GM12865 (cell line): ENCODE results near the gene GRM4.

ENCODE experiments used
- DNase-seq: peaks from one replicate; pipeline ENCODE4 v3.0.0; 2010; ENCODE audit warnings: low read depth
- H3K4me3 ChIP-seq: 2 replicates; pipeline ENCODE4 v1.5.1; 2011; ENCODE audit warnings: mild to moderate bottlenecking, low read depth, low read length, control low read depth
- TF ChIP-seq, protein P1 (sequence below): IDR thresholded peaks from 2 replicates; pipeline ENCODE4 v1.5.1; 2011; ENCODE audit warnings: low read length, control low read depth, low read depth, inconsistent platforms; ENCODE audit not compliant: insufficient read depth; ENCODE audit errors: missing control alignments

GRM4 gene

DNA sequence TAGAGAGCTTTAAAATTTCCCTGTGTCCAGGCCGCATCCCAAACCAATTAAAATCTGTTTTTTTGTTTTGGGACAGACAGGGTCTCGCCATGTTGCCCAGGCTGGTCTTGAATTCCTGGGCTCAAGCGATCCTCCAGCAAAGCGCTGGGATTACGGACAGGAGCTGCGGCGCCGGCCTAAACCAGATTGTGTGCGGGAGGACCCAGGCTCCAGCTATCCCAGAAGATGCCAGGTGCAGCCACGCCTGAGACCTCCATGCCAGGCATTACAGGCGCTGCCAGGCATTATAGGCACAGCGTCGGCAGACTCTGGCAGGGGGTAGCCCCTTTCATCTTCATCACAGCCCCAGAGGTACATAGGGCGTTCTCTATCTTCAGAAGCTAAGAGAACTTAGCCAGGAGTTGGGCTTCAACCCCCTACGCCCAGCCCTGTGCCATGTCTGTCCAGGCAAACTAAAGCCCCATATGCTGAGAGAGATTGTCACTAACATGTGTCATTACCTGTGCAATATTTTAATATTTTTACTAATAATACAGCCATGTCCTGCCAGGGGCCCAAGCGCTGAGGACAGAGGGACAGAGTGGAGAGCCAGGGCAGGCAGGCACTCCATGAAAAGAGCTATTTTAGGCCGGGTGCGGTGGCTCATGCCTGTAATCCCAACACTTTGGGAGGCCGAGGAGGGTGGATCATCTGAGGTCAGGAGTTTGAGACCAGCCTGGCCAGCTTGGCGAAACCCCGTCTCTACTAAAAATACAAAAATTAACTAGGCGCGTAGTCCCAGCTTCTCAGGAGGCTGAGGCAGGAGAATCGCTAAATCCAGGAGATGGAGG, 9.8 kb upstream of the GRM4 start:
- H3K4me3 ChIP-seq = no peak overlapping the region
- no peak for DNase-seq
- TF ChIP-seq, protein P1, sequence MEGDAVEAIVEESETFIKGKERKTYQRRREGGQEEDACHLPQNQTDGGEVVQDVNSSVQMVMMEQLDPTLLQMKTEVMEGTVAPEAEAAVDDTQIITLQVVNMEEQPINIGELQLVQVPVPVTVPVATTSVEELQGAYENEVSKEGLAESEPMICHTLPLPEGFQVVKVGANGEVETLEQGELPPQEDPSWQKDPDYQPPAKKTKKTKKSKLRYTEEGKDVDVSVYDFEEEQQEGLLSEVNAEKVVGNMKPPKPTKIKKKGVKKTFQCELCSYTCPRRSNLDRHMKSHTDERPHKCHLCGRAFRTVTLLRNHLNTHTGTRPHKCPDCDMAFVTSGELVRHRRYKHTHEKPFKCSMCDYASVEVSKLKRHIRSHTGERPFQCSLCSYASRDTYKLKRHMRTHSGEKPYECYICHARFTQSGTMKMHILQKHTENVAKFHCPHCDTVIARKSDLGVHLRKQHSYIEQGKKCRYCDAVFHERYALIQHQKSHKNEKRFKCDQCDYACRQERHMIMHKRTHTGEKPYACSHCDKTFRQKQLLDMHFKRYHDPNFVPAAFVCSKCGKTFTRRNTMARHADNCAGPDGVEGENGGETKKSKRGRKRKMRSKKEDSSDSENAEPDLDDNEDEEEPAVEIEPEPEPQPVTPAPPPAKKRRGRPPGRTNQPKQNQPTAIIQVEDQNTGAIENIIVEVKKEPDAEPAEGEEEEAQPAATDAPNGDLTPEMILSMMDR = no peak

DNA sequence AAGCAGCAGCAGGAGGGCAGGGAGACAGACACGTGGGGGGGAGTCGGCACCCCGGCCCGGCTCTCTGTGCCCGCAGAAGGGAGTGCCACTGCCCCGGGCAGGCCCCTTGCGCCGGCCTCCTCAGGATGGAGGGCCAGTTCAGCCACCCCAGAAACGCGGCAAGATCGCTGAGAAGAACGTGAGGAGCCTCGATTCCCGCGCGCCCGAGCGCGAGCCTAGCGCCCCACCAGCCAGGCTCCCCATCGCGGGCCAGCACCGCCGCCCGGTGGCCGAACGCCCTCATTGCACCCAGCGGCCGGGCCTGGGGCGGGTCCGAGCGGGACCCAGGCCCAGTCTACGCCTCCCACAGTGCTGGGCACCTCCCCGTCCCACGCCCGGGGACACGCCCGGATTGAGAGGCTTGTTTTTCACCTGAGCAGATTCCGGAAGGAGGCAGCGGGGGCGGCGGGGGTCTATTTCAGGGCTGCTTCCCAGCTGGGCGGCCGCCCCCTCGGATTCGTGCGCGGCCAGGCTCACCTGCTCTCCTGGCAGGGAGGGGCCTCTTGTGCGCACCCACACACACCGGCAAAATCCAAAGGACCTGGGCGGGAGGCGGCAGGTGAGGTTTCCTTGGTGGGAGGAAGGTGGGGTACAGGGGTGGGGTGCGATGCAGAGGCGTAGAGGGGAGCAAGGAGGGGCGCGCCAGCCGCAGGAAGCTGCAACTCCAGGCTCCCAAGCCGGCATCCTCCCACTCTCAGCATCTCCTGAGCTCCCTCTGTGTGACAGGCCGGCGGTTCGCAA, 9.0 kb upstream of the GRM4 start:
- no peak overlapping the region for H3K4me3 ChIP-seq
- DNase-seq = peak; percentile 62
- TF ChIP-seq, protein P1 = peak; percentile 98

DNA sequence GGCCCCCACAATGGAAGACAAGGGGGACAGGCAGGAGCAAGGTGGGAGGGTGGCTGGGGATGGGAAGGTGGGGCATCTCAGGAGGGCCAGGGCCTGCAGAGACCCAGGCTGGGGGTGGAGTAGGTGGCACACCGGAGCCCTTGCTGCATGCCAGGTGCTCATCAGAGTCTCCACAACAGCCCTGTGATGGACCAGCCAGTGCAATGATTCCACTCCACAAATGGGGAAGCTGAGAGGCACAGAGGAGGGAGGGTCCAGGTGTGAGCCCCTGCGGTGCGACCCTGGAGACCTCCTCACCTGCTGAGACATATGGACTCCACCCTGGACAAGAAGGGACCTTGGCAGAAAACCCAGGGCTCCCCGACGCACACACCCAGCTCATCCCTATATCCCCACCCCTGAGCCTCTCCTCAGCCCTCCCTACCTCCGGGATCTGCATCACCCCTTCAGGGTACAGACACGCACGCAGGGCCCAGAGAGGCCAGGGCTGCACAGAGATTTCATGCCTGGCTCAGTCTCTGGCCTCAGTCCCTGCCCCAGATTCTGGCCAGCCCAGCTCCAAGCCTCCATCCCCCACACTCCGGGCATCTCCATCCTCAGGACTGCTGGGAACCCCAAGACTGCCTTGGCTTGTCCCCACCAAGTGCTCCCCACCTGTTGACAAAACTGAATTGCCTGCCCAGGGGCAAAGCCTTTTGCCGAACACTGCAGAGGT, 7.1 kb upstream of the GRM4 start:
- no peak overlapping the region for H3K4me3 ChIP-seq
- DNase-seq = no peak
- TF ChIP-seq, protein P1 = no peak

DNA sequence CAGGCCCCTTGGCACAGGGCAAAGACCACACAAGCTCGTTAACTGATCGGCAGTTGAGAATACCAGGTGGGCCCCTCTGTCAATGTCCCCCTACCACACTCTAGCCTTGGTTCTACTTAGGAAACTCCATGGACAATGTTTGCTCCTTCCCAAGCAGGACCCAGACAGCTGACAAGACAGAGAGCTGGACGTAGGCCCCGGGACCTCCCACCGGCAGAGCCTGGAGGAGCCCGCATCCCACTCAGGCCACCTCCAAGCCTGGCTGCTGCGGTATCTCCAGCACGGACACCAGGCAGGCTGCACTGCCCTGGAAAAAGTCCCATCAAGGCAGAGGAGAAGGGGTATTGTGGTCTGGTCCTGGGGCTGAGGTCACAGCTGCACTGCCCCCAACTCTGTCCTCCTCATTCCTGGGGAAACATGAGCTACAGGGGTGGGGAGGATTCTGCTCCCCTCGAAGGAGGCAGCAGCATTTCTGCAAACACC, 6.2 kb upstream of the GRM4 start:
- TF ChIP-seq, protein P1 = no peak
- no peak overlapping the region for H3K4me3 ChIP-seq
- no peak for DNase-seq

DNA sequence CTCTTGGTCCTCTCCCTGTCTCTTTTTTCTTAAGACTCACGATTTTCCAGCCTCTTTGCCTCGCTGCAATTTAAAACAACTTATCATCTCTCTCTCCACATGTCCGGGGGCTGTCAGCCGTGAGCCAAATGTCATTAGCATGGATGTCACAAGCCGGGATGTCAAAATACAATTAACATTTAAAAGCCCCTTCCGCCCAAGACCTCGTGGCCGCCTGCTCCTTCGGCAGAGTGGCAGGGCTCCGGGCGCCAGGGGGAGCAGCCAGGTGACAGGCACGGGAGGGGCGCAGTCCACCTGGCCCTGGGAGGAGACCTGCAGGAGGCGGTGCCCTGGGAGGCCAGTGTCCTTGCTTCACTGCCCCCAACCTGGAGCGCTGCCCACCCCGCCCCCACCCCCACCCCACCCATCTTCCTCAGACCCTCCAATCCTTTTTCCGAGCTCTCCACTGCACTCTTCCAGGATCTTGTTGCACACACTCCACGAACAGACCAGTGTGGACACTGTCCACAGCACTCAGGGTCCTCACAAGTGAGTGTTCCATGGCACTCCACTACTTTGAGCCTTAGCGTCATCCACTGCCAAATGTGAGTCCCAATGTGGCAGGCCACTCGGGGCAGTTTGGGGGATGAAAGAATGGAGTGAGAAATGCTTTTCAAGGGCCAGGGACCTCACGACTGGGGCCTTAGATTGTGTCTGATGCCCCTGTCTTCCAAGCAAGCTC, 5.6 kb upstream of the GRM4 start:
- DNase-seq = no peak
- no peak overlapping the region for H3K4me3 ChIP-seq
- TF ChIP-seq, protein P1 = no peak

- TF ChIP-seq, protein P1 = no peak
- no peak overlapping the region for H3K4me3 ChIP-seq
- no peak for DNase-seq
These were observed 4.9 kb upstream of the GRM4 start for GRCh38 chr6:34150766-34151165.
